Measurements from ENCODE around the gene TTC3.

- TF ChIP-seq, protein P1, sequence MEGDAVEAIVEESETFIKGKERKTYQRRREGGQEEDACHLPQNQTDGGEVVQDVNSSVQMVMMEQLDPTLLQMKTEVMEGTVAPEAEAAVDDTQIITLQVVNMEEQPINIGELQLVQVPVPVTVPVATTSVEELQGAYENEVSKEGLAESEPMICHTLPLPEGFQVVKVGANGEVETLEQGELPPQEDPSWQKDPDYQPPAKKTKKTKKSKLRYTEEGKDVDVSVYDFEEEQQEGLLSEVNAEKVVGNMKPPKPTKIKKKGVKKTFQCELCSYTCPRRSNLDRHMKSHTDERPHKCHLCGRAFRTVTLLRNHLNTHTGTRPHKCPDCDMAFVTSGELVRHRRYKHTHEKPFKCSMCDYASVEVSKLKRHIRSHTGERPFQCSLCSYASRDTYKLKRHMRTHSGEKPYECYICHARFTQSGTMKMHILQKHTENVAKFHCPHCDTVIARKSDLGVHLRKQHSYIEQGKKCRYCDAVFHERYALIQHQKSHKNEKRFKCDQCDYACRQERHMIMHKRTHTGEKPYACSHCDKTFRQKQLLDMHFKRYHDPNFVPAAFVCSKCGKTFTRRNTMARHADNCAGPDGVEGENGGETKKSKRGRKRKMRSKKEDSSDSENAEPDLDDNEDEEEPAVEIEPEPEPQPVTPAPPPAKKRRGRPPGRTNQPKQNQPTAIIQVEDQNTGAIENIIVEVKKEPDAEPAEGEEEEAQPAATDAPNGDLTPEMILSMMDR (IDR thresholded peaks at IDR 0.05), result no peak
- no peak for TF ChIP-seq POLR2AphosphoS5 (IDR thresholded peaks at IDR 0.05)
Observed at GRCh38 chr21:37165586-37165985, 92.5 kb downstream of the TTC3 start.

Data from prostate gland (tissue), 2 donors.